ENCODE data around the gene CASP8AP2.
"Not testable (repeated sequence)": the region's sequence is repeated elsewhere in the genome, so short reads cannot be mapped to it uniquely, and the experiment has no call there.

The CASP8AP2 gene

GRCh38 chr6:89836639-89837222, 7.1 kb downstream of the CASP8AP2 start:
- peak; percentile 43 for DNase-seq (ENCODE audit: low read depth)
- H3K4me3 ChIP-seq (ENCODE audit: low read depth, low read length): no peak overlapping the region
- no peak for TF ChIP-seq CTCF (IDR thresholded peaks at IDR 0.05; ENCODE audit: insufficient read depth, low read depth, low read length, missing control alignments)

- H3K4me3 ChIP-seq (ENCODE audit: low read depth, low read length): no peak overlapping the region
- no peak for DNase-seq (ENCODE audit: low read depth)
These were observed 10.9 kb downstream of the CASP8AP2 start for GRCh38 chr6:89840538-89840937.

GRCh38 chr6:89842228-89842627, 12.5 kb downstream of the CASP8AP2 start:
- no peak for DNase-seq (ENCODE audit: low read depth)

More at GRCh38 chr6:89840538-89840937, 10.9 kb downstream of the CASP8AP2 start:
- TF ChIP-seq CTCF (IDR thresholded peaks at IDR 0.05; ENCODE audit: insufficient read depth, low read depth, low read length, missing control alignments): no peak

GRCh38 chr6:89843070-89843469, 13.4 kb downstream of the CASP8AP2 start:
- DNase-seq (ENCODE audit: low read depth): no peak
- no peak overlapping the region for H3K4me3 ChIP-seq (ENCODE audit: low read depth, low read length)
- no peak for TF ChIP-seq CTCF (IDR thresholded peaks at IDR 0.05; ENCODE audit: insufficient read depth, low read depth, low read length, missing control alignments)

More at GRCh38 chr6:89842228-89842627, 12.5 kb downstream of the CASP8AP2 start:
- TF ChIP-seq CTCF (IDR thresholded peaks at IDR 0.05; ENCODE audit: insufficient read depth, low read depth, low read length, missing control alignments): no peak
- no peak overlapping the region for H3K4me3 ChIP-seq (ENCODE audit: low read depth, low read length)

GRCh38 chr6:89847513-89847912, 17.8 kb downstream of the CASP8AP2 start:
- not testable (repeated sequence) for DNase-seq (ENCODE audit: low read depth); H3K4me3 ChIP-seq (ENCODE audit: low read depth, low read length)

GRCh38 chr6:89853068-89853467, 23.4 kb downstream of the CASP8AP2 start:
- no peak for DNase-seq (ENCODE audit: low read depth)
- H3K4me3 ChIP-seq (ENCODE audit: low read depth, low read length): no peak overlapping the region
- TF ChIP-seq CTCF (IDR thresholded peaks at IDR 0.05; ENCODE audit: insufficient read depth, low read depth, low read length, missing control alignments): no peak

- TF ChIP-seq CTCF (IDR thresholded peaks at IDR 0.05; ENCODE audit: insufficient read depth, low read depth, low read length, missing control alignments): no peak
- DNase-seq (ENCODE audit: low read depth): no peak
- H3K4me3 ChIP-seq (ENCODE audit: low read depth, low read length): no peak overlapping the region
These were observed 28.4 kb downstream of the CASP8AP2 start for GRCh38 chr6:89858041-89858440.

Data from GM12865 (cell line).